Measurements from ENCODE around the gene HDAC2.

DNA sequence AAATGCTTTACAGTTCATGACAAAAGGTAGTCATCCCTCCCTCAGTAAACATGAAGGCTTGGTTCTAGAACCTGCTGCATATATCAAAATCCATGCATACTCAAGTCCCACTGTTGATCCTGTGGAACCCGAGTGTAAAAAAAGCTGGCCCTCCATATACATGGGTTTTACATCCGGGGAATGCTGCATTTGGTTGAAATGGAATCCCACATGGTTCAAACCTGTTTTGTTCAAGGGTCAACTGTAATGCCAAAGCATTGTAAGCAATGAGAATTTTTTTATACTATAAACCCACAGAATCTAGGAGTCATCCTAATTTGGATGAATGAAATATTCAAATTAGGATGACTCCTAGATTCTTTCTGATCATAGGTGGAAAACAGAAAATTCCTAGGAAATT, 5.9 kb upstream of the HDAC2 start:
- TF ChIP-seq CTCF (IDR thresholded peaks at IDR 0.05) (no peak), POLR2A (IDR thresholded peaks at IDR 0.05) (no peak)
